Measurements from ENCODE around the gene NKX2-1. TPM values are rescaled to one million over a fixed set of nuclear protein-coding genes. Genes with fewer than 3 reads are reported as not detected.

Gene NKX2-1
- total and polyA plus RNA-seq, 12 donors: not detected

DNA sequence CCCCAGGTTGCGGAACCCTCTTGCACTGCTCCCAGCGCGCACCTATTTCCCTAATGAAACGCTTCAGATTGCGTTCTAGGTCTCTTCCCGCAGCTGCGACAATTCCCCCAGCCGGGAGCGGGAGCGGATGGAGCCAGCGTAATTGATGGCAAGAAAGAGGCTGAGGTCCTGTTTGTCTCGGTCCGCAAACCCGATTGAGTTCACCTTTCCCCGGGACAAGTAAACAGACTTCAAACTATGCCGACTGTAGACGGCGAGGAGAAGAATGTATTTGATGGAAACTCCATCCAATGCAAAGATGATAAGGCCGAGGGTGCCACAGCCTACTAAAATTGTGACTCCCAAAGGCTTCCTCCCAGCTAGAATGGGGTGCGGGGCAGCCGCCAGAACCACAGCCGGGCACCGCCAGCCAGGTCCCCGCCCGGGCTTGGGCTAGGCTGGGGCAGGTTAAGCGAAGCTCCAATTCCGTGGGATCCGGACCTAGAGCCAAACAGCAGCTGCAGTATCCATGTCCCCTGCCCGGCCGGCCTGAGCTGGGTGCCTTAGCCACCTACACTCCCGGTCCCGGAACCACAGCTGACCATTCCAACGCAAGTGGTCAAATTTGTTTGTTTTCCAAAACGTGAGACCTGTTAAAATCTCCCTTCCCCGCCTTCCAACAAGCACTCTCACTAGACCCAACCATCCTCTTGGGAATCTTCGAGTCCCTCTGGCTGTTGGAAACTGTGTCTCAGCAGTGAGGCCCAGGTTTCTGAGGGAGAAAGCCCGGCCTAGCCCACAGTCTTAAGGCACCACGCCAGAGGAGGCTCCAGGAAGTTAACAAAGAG lies 5.5 kb downstream of the NKX2-1 start:
- intact Hi-C loops (cut with DNase I): no loop called here
- ATAC-seq (no peak), DNase-seq (no peak)
- H3K9me3 ChIP-seq: no peaks in the 10 kb centered on the region
- no peak for TF ChIP-seq CTCF (IDR thresholded peaks at IDR 0.05)
- peaks cover 54 to 100% (median 100%) of the 10 kb centered on the region in 7 donors for H3K27me3 ChIP-seq
- H3K27ac ChIP-seq: no peak overlapping the region
- no peak overlapping the region for H3K4me3 ChIP-seq
- 2% methylated on average over 38 of the region's 38 CpGs for WGBS, 2 donors
- no peaks in the 10 kb centered on the region for H3K36me3 ChIP-seq
- peaks cover 2 to 18% (median 12%) of the 10 kb centered on the region in 9 donors for H3K4me1 ChIP-seq

GRCh38 chr14:36513451-36514277 lies 6.4 kb downstream of the NKX2-1 start:
- Histone ChIP-seq H3K9me3 (no peaks in the 10 kb centered on the region), H3K27me3 (peaks cover 52 to 100% (median 100%) of the 10 kb centered on the region in 7 donors), H3K36me3 (no peaks in the 10 kb centered on the region), H3K4me1 (peaks cover 0 to 10% (median 4%) of the 10 kb centered on the region in 9 donors), H3K4me3 (no peak overlapping the region), H3K27ac (no peak overlapping the region)
- intact Hi-C loops (cut with DNase I): no loop called here
- 2% methylated on average over 38 of the region's 38 CpGs for WGBS, 2 donors
- TF ChIP-seq CTCF (IDR thresholded peaks at IDR 0.05): no peak
- DNase-seq: no peak
- no peak for ATAC-seq

DNA sequence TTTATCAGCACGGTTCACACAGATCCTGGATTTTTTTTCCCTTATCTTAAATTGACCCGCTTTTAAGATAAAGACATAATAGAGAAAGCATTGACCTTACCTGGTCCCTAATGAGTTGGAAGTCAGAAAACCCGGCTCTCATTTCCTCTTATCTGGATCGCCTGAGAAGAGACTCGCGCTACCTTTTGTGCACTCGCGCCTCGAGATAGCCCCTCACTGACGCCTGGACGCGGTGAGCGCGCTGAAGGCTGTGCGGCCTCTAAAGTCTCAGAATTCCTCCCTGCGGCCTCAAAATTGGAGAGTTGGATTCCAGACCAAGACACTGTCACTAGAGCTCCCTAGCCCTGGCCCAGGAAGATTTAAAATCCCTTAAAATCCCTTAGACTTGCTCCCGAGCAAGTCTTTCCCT lies 7.0 kb downstream of the NKX2-1 start:
- intact Hi-C loops (cut with DNase I): no loop called here
- ATAC-seq (no peak), DNase-seq (no peak)
- Histone ChIP-seq H3K4me1 (peaks cover 0 to 6% (median 0%) of the 10 kb centered on the region in 9 donors), H3K27ac (no peak overlapping the region), H3K9me3 (no peaks in the 10 kb centered on the region), H3K27me3 (peaks cover 49 to 100% (median 100%) of the 10 kb centered on the region in 7 donors), H3K36me3 (no peaks in the 10 kb centered on the region), H3K4me3 (no peak overlapping the region)
- TF ChIP-seq CTCF (IDR thresholded peaks at IDR 0.05): no peak
- 3 to 5% methylated on average over 17 of the region's 17 CpGs for WGBS, 2 donors

- TF ChIP-seq CTCF (IDR thresholded peaks at IDR 0.05): no peak
- Histone ChIP-seq H3K36me3 (no peaks in the 10 kb centered on the region), H3K27ac (no peak overlapping the region), H3K4me1 (peaks cover 0 to 2% (median 0%) of the 10 kb centered on the region in 9 donors), H3K9me3 (no peaks in the 10 kb centered on the region), H3K4me3 (no peak overlapping the region), H3K27me3 (peaks cover 45 to 100% (median 100%) of the 10 kb centered on the region in 7 donors)
- ATAC-seq (no peak), DNase-seq (no peak)
- intact Hi-C loops (cut with DNase I): no loop called here
- WGBS, 2 donors: 1 to 2% methylated on average over 9 of the region's 9 CpGs
Observed at GRCh38 chr14:36512585-36513003, 7.4 kb downstream of the NKX2-1 start.
